Upper lobe of left lung (tissue), 4 donors: Measurements from ENCODE around the gene SIGLEC12.

ENCODE experiments used
- CTCF ChIP-seq, 6 experiments: fragments of 450-650 bp in 4 of 6; fragments of 200-600 bp in 2 of 6; sonication (generic) in 2 of 6; IDR thresholded peaks; one replicate each; pipeline ENCODE4 v1.5.1; 2016 to 2019; ENCODE audit warnings: antibody characterized with exemption in 6 of 6
- POLR2A ChIP-seq, 4 donors: fragments of 450-650 bp; IDR thresholded peaks; one replicate each; pipeline ENCODE4 v1.5.1; 2016 to 2017; ENCODE audit warnings: antibody characterized with exemption in 4 of 4, mild to moderate bottlenecking in 2 of 4

- no peak for TF ChIP-seq CTCF (IDR thresholded peaks at IDR 0.05)
- TF ChIP-seq POLR2A (IDR thresholded peaks at IDR 0.05), result no peak
These were observed 5.6 kb upstream of the SIGLEC12 start for GRCh38 chr19:51507192-51507591.
